CD1c-positive myeloid dendritic cell (primary cell): ENCODE results near the gene RGS14.

Experiments
- DNase-seq: peaks from one replicate; pipeline ENCODE4 v3.0.0-alpha.2; 2016; ENCODE audit errors: extremely low spot score

Gene RGS14

GRCh38 chr5:177378884-177379883, 21.5 kb downstream of the RGS14 start:
- DNase-seq: peak; percentile 10

DNA sequence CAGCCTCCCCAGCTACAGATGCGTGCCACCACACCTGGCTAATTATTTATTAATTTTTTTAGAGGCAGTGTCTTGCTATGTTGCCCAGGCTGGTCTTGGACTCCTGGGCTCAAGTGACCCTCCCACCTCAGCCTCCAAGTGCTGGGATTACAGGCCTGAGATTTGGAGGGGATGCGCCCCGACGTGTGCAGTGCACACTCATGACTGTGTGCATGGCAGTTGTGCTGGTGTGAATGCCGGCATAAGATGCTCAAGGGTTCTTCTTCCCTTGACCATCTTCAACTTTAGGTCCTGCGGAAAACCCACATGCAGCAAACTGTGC, 23.0 kb downstream of the RGS14 start:
- DNase-seq: no peak

- peak; percentile 24 for DNase-seq
Measured at GRCh38 chr5:177382423-177383029, 24.8 kb downstream of the RGS14 start.

DNA sequence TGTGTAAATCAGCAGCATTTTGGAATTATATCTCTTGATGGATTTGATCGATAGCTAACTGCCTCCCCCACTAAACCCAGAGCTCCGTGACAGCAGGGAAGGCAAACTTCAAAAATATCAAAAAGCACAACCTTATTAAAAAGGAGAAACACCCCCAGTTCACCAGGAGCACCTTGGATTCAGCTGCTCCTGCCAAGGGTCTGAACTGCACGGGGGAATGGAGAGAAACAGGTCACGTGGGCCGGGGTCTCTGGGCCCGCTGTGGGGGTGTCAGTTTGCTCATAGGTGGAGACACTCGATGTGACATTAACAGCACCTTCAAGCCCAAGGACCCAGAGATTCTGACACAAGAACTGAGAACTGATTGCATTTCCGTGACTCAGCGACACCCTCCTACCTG, 25.5 kb downstream of the RGS14 start:
- DNase-seq: no peak

- no peak for DNase-seq
Measured at GRCh38 chr5:177384134-177384533, 26.4 kb downstream of the RGS14 start, which contains the start of gene SLC34A1. TSS of gene SLC34A1 (plus strand) at chr5:177384434. CDS start at chr5:177385742, 1,308 bp downstream.

DNA sequence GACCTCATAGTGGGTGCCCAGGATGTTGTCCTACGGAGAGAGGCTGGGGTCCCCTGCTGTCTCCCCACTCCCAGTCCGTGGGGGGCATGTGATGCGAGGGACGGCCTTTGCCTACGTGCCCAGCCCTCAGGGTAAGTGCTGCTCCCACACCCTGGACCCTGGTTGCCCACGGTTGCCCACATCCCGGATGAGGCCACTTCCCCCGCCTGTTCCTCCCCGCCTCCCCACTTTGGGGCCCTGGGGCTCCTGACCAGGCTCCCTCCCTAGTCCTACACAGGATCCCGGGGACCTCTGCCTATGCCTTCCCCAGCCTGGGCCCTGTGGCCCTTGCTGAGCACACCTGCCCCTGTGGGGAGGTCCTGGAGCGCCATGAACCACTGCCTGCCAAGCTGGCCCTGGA, 28.0 kb downstream of the RGS14 start:
- no peak for DNase-seq

GRCh38 chr5:177386542-177386941, 28.8 kb downstream of the RGS14 start:
- no peak for DNase-seq

GRCh38 chr5:177387405-177387804, 29.7 kb downstream of the RGS14 start:
- no peak for DNase-seq

DNA sequence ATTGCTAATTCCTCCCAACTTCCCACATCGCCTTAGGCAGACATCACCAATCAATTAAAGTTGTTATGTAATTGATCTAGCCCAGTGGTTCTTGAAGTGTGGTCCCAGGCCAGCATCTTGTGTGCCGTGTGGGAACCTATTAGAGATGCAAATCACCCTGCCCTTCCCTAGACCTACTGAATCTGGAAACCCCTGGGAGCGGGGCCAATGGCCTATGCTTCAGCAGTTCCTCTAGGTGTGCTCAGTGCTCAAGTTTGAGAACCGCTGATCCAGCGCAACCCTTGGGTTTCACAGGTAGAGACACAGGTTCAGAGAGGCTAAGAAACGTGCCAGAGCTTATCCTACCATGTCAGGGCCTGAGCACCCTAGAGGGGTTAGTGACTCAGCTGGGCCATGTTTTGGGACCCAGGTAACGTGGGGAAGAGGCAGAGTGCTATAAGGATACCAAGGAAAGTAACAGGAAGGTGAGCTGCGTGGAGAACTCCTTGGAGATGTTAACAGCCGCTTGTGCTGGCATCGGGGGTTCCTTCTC, 30.9 kb downstream of the RGS14 start:
- DNase-seq: no peak

DNA sequence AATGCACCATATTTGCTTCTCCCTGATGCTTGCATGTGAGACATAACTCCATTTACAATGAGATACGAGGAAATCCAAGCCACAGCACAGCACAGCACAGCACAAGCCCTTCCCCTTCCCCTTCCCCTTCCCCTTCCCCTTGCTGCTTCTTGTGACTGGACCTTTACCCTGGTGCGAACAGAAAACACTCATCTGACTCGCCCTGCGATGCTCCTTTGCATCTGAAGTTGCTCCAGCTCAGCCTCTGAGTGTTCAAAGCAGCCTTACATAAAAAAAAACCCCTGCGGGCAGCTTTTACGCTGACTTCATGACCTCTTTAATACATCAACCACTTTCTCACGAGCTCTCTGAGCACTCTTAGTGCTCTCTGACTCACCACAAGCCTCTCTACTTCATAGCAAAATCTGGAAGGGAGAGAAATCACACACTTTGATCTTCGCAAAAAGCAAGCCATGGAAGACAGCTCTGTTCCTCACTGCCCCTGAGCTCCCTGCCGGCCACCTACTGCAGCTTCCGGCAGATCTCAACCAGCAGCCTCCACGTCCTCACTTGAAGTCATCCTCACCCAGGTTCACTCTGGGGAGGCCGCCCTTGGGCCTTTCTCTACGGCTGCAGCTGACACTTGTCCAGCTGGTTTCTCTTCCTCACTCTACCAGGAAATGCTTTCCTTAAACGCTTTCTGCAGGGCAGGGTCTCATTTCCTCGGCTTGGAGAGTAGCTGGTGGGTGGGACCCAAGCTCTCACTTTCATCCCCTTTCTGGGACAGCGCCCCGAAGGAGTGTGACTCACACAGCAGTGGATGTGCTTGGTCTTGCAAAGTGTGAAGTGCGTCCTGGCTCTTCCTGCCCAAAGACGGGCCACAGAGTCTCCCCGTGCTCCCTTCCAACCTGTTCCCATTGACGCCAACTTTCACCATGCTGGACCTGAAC, 31.8 kb downstream of the RGS14 start:
- peak; percentile 89 for DNase-seq

DNA sequence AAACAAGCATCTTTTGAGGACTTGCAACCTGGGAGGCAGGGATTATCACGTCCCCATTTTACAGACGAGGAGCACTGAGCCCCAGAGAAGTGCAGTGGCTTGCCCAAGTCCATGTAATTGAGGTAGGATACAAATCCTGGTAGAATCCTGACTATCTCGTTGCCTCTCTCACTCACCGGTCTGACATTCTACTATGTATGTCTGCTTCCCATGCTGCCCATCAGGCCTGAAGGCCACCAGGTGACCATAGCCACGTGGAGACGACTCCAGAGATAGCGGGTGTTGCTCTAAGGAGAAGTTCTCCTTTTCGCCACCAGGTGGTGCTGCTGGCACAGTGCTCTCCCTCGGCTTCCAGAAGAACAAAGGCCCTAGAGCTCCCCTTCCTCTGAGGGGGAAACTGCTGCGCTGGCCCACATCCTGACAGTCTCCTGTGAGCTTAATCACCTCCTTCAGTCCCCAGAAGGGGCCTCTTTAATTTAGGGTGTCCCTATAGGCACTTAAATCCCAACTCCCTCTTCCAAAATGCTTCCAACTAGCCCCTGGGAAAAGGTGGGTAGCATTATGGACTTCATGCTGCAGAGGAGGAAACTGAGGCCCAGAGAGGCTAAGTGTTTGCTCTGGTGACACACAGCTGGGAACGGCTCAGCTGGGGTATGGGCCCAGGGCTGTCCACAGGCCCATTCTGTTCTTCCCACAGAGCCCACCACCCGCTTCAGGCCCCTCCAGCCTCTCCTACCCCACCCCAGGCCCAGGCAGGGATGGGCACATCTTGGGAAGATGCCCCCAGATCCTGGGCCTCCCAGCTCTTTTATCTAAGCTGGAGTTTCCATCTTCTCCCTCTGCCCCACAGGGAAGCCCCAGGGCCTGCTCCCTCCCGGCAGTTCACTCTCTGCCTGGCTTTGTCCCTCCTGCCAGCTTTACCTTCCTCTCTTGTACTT, 32.9 kb downstream of the RGS14 start:
- DNase-seq: peak; percentile 92

DNA sequence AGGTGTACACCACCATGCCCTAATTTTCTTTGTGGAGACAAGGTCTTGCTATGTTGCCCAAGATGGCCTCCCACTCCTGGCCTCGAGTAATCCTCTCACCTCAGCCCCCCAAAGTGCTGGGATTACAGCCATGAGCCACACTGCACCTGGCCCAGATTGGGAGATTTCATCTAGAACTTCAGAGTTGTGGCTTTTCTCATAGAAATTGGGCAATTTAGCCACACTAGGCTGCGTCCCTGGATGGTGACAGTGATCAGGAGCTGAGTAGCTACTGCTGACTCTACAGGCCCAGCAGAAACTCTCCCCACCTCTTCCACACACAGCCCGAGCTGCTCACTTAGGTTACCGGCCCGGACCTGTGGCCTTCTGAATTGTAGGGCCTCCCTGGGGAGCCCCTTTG, 35.0 kb downstream of the RGS14 start:
- DNase-seq: no peak

- no peak for DNase-seq
Measured at GRCh38 chr5:177393206-177393765, 35.6 kb downstream of the RGS14 start.

DNA sequence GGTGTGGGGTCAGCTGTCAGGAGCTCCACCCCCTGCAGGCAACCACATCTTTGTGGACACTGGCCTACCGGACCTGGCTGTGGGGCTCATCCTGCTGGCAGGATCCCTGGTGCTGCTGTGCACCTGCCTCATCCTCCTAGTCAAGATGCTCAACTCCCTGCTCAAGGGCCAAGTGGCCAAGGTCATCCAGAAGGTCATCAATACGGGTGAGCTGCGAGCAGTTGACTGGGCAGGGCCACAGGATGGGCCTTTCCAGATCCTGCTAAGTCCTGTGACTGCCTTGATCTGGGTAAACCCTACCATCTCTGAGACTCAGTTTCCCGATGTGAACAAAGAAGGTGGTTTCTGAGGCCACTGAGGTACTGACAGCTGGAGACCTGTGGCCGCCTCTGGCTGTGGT, 36.3 kb downstream of the RGS14 start:
- DNase-seq: no peak

GRCh38 chr5:177396078-177396477, 38.4 kb downstream of the RGS14 start:
- no peak for DNase-seq

- no peak for DNase-seq
Measured at GRCh38 chr5:177396807-177397206, 39.1 kb downstream of the RGS14 start.

DNA sequence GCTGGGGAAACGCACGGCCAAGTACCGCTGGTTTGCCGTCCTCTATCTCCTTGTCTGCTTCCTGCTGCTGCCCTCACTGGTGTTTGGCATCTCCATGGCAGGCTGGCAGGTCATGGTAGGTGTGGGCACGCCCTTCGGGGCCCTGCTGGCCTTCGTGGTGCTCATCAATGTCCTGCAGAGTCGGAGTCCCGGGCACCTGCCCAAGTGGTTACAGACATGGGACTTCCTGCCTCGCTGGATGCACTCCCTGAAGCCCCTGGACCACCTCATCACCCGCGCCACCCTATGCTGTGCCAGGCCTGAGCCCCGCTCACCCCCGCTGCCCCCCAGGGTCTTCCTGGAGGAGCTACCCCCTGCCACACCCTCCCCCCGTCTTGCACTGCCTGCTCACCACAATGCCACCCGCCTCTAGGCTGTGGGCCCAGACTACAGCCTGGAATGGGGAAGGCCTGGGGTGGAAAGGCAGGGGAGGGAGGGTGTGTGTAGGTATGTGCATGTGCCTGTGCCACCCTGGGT, 40.2 kb downstream of the RGS14 start:
- no peak for DNase-seq

DNA sequence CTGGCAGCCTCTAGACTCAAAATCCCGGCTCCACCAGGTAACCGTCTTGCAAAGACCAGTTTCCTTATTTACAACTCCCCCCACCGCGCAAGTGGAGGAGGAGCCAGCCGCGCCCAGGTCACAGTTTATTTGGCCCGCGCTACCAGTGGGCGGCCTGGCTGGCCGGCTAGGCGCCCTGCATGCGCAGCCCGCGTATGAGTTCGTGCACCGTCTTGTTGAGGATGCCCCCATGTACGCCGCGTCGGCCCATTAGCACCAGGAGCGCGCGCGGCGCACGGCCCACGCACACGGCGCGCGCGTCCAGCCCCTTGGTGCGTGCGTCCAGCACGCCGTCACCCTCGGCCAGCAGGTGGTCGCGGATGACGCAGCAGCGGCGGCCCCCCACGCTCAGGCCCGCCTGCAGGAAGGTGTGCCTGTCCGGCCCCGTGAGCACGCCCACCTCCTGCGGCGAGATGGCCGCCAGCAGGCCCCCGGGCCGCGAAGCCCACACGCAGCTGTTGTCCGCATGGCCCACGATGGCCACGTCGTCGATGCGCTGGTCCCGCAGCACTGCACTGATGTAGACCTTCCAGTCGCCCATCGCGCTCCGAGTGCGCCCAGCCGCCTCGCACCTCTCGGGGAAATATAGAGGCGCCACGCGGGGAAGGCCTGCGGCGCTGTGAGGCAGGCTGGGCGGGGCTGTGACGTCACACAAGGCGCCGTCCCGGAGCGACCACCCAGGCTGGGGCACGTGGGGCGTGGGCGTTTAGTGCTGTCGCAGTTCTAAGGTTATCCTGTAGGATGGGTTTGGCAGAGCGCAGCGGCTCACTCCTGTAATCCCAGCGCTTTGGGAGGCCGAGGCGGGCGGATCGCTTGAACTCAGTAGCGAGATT, 42.5 kb downstream of the RGS14 start, which contains the start of gene PFN3:
Gene PFN3, minus strand, starts transcription at position 665 of the 872 bp plus-strand sequence. Its CDS starts 85 bp downstream, at position 580.
- no peak for DNase-seq
